Tibial nerve (tissue), 4 donors: ENCODE data around the gene PTPRE.

Experiments used
- CTCF ChIP-seq, 5 experiments: fragments of 200-600 bp in 3 of 5; fragments of 450-650 bp in 2 of 5; sonication (generic) in 3 of 5; IDR thresholded peaks; one replicate each; pipeline ENCODE4 v1.5.1; 2016 to 2019; ENCODE audit warnings: antibody characterized with exemption in 5 of 5, mild to moderate bottlenecking in 3 of 5, moderate library complexity in 2 of 5
- EP300 ChIP-seq, 2 donors: sonication (generic); formaldehyde crosslinking; IDR thresholded peaks; one replicate each; pipeline ENCODE4 v1.6.1; 2017; ENCODE audit warnings: antibody characterized with exemption in 2 of 2, mild to moderate bottlenecking in 1 of 2
- POLR2A ChIP-seq, 2 donors: fragments of 450-650 bp; IDR thresholded peaks; one replicate each; pipeline ENCODE4 v1.6.1; 2017; ENCODE audit warnings: antibody characterized with exemption in 2 of 2, mild to moderate bottlenecking in 2 of 2, moderate library complexity in 2 of 2

GRCh38 chr10:128040096-128040495 lies 133.2 kb downstream of the PTPRE start:
- no peak for TF ChIP-seq CTCF (IDR thresholded peaks at IDR 0.05)
- no peak for TF ChIP-seq POLR2A (IDR thresholded peaks at IDR 0.05)
- TF ChIP-seq EP300 (IDR thresholded peaks at IDR 0.05) = no peak
